ENCODE measurements around the gene SLAMF8. TPM values are rescaled to one million over a fixed set of nuclear protein-coding genes. Genes with fewer than 3 reads are reported as not detected.

The SLAMF8 gene
- total RNA-seq = not detected in 2 replicates

GRCh38 chr1:159826441-159827101 lies at the start of gene SLAMF8:
TSS of gene SLAMF8 (plus strand) at chr1:159826873. CDS start at chr1:159826899, 26 bp downstream.

GRCh38 chr1:159780583-159781582 lies 45.8 kb upstream of the SLAMF8 start, which contains the start of gene DUSP23:
TSS of gene DUSP23 (plus strand) at chr1:159780962. CDS start at chr1:159781101, 139 bp downstream.

GRCh38 chr1:159802111-159802510 lies 24.6 kb upstream of the SLAMF8 start, which contains the start of gene FCRL6:
TSS of gene FCRL6 (plus strand) at chr1:159802360. CDS start at chr1:159802425, 65 bp downstream.

GRCh38 chr1:159862557-159862956 lies 35.9 kb downstream of the SLAMF8 start, which contains the start of gene VSIG8:
TSS of gene VSIG8 (minus strand) at chr1:159862657. CDS start at chr1:159862521, 136 bp downstream.

Other genes with a start within 250 kb of the SLAMF8 start
- gene APCS, start 239.0 kb upstream of the SLAMF8 start, total RNA-seq = not detected in 2 replicates
- not detected in 2 replicates for gene CRP, start 112.3 kb upstream of the SLAMF8 start, total RNA-seq
- gene DUSP23, start 45.9 kb upstream of the SLAMF8 start, total RNA-seq = 18.2 and 49.2 TPM in 2 replicates
- gene FCRL6, start 24.5 kb upstream of the SLAMF8 start, total RNA-seq = not detected in 2 replicates
- gene VSIG8, start 35.8 kb downstream of the SLAMF8 start, total RNA-seq = not detected in 2 replicates
- 0.13 and 0.16 TPM in 2 replicates for gene CFAP45, start 73.3 kb downstream of the SLAMF8 start, total RNA-seq
- gene TAGLN2, start 98.6 kb downstream of the SLAMF8 start, total RNA-seq = 305 and 327 TPM in 2 replicates
- gene IGSF9, start 118.7 kb downstream of the SLAMF8 start, total RNA-seq = not detected in 2 replicates
- gene SLAMF9, start 127.4 kb downstream of the SLAMF8 start, total RNA-seq = not detected in 2 replicates
- gene PIGM, start 205.1 kb downstream of the SLAMF8 start, total RNA-seq = 1.6 and 4.0 TPM in 2 replicates
- gene KCNJ10, start 243.3 kb downstream of the SLAMF8 start, total RNA-seq = not detected in 2 replicates